Transverse colon (tissue), 4 donors: ENCODE data around the gene LTBP2.

ENCODE experiments used
- EP300 ChIP-seq: sonication (generic); formaldehyde crosslinking; IDR thresholded peaks from one replicate; pipeline ENCODE4 v1.6.1; 2017; ENCODE audit warnings: antibody characterized with exemption, low read depth
- POLR2A ChIP-seq: fragments of 450-650 bp; IDR thresholded peaks from one replicate; pipeline ENCODE4 v1.6.1; 2016; ENCODE audit warnings: antibody characterized with exemption, mild to moderate bottlenecking, moderate library complexity
- POLR2AphosphoS5 ChIP-seq, 3 donors: sonication (generic); formaldehyde crosslinking; IDR thresholded peaks; one replicate each; pipeline ENCODE4 v1.6.1; 2016; ENCODE audit warnings: antibody characterized with exemption in 3 of 3
- TF ChIP-seq, protein P1 (sequence below), 5 experiments: fragments of 200-600 bp in 3 of 5; fragments of 450-650 bp in 2 of 5; sonication (generic) in 3 of 5; IDR thresholded peaks; 1 replicate in 2 of 5; 2 replicates in 3 of 5; pipeline ENCODE4 v1.5.1; 2016 to 2017; ENCODE audit warnings: antibody characterized with exemption in 5 of 5, inconsistent platforms in 3 of 5, mild to moderate bottlenecking in 2 of 5, moderate library complexity in 1 of 5

DNA sequence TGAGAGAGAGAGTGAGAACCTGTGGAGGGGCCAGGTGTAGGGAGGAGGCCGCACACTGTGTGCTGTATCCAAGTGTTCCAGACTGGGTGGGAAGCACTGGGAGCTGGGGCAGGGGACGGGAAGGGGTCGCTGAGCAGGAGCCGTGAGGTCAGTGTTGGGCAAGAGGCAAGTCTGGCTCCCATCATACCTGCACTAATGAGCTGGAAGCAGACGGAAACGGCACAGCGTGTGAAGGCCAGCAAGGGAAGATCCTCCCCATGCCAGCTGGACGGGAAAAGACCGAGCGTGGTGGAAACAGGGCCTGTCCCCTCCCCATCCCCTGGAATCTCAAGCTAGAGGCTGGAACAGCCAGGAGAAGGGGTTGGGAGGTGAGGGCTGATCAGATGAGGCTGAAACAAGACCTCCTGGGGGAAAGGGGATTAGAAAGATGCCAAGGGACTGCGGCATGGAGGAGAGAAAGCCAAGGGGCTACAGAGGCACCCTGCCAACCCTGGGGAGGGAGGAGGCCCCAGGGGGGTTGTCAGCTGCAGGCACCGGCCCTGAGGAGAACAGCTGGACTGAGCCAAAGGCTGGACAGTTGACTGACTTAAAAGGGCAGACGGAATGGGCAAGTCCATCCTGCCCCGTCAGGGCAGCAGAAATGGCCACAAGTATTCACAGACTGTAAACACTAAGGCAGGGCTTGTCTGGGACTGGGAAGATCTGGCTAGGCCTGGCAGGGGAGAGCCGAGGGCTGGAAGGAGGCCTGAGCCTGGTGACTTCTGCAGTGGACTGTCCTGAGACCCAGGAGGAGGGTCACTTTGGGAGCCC lies 19.0 kb upstream of the LTBP2 start:
- TF ChIP-seq, protein P1, sequence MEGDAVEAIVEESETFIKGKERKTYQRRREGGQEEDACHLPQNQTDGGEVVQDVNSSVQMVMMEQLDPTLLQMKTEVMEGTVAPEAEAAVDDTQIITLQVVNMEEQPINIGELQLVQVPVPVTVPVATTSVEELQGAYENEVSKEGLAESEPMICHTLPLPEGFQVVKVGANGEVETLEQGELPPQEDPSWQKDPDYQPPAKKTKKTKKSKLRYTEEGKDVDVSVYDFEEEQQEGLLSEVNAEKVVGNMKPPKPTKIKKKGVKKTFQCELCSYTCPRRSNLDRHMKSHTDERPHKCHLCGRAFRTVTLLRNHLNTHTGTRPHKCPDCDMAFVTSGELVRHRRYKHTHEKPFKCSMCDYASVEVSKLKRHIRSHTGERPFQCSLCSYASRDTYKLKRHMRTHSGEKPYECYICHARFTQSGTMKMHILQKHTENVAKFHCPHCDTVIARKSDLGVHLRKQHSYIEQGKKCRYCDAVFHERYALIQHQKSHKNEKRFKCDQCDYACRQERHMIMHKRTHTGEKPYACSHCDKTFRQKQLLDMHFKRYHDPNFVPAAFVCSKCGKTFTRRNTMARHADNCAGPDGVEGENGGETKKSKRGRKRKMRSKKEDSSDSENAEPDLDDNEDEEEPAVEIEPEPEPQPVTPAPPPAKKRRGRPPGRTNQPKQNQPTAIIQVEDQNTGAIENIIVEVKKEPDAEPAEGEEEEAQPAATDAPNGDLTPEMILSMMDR (IDR thresholded peaks at IDR 0.05) = no peak
- TF ChIP-seq POLR2AphosphoS5 (IDR thresholded peaks at IDR 0.05) = no peak
- TF ChIP-seq EP300 = no peak
- no peak for TF ChIP-seq POLR2A
